GM23338 (cell line): ENCODE measurements around the gene RPL22.

Experiments used
- CREB1 ChIP-seq: fragments of 250-450 bp; sonication (Bioruptor Pico); IDR thresholded peaks from 2 replicates; pipeline ENCODE4 v1.5.0; 2020; ENCODE audit warnings: low read depth, mild to moderate bottlenecking, moderate library complexity
- CTCF ChIP-seq, 2 experiments: fragments of 200-600 bp in 1 of 2; sonication (generic) in 1 of 2; conservative IDR thresholded peaks; 2 replicates each; pipeline versions ENCODE4 v1.5.1 to v1.6.1; 2016 to 2017; ENCODE audit warnings: antibody characterized with exemption in 2 of 2, low read depth in 2 of 2, mild to moderate bottlenecking in 2 of 2, moderate library complexity in 1 of 2
- ETS1 ChIP-seq: IDR thresholded peaks from 2 replicates; pipeline ENCODE4 v1.6.1; 2016; ENCODE audit warnings: antibody characterized with exemption
- EZH2 ChIP-seq: fragments of 200-600 bp; sonication (generic); IDR thresholded peaks from one replicate; pipeline ENCODE4 v1.8.0; 2017; ENCODE audit warnings: antibody characterized with exemption, mild to moderate bottlenecking, low read depth; ENCODE audit not compliant: unreplicated experiment
- EZH2phosphoT487 ChIP-seq: fragments of 200-600 bp; sonication (generic); IDR thresholded peaks from one replicate; pipeline ENCODE4 v1.8.1; 2018; ENCODE audit warnings: antibody characterized with exemption; ENCODE audit not compliant: unreplicated experiment
- JUNB ChIP-seq: IDR thresholded peaks from one replicate; pipeline ENCODE4 v1.6.1; 2016; ENCODE audit warnings: antibody characterized with exemption; ENCODE audit not compliant: unreplicated experiment
- NANOG ChIP-seq: IDR thresholded peaks from 2 replicates; pipeline ENCODE4 v1.6.1; 2016; ENCODE audit warnings: antibody characterized with exemption, borderline replicate concordance
- POLR2AphosphoS5 ChIP-seq: IDR thresholded peaks from 2 replicates; pipeline ENCODE4 v1.6.1; 2016; ENCODE audit warnings: antibody characterized with exemption, low read depth
- REST ChIP-seq: IDR thresholded peaks from one replicate; pipeline ENCODE4 v1.6.1; 2018; ENCODE audit warnings: antibody characterized with exemption; ENCODE audit not compliant: unreplicated experiment

GRCh38 chr1:6245869-6246496 lies 46.6 kb upstream of the RPL22 start:
- no peak for TF ChIP-seq CTCF (conservative IDR thresholded peaks at IDR 0.05; ENCODE audit: low read depth in 2 of 2)
- no peak for TF ChIP-seq EZH2phosphoT487
- TF ChIP-seq JUNB: no peak
- no peak for TF ChIP-seq NANOG
- no peak for TF ChIP-seq EZH2
- TF ChIP-seq REST: no peak
- TF ChIP-seq CREB1 (CRISPR knock-in tag): no peak
- TF ChIP-seq POLR2AphosphoS5: peak; percentile 75
- no peak for TF ChIP-seq ETS1
